Skin epidermis (tissue), 12 donors: ENCODE measurements around the gene TMED1.
A peak's percentile ranks its signal among the peaks of the same experiment; 100 is the strongest.
"Not testable (repeated sequence)": the region's sequence is repeated elsewhere in the genome, so short reads cannot be mapped to it uniquely, and the experiment has no call there.

Experiments
- H3K27ac ChIP-seq, 21 experiments: fragments of 200-600 bp; sonication (generic) in 11 of 21; one replicate each; pipeline ENCODE4 v1.5.0; 2020; ENCODE audit warnings: mild to moderate bottlenecking in 3 of 21, inconsistent platforms in 2 of 21, moderate library complexity in 2 of 21
- H3K4me3 ChIP-seq, 7 experiments: fragments of 200-600 bp; sonication (generic) in 2 of 7; one replicate each; pipeline ENCODE4 v1.5.0; 2020; ENCODE audit warnings: inconsistent platforms in 2 of 7, mild to moderate bottlenecking in 2 of 7, moderate library complexity in 1 of 7

TMED1 gene

DNA sequence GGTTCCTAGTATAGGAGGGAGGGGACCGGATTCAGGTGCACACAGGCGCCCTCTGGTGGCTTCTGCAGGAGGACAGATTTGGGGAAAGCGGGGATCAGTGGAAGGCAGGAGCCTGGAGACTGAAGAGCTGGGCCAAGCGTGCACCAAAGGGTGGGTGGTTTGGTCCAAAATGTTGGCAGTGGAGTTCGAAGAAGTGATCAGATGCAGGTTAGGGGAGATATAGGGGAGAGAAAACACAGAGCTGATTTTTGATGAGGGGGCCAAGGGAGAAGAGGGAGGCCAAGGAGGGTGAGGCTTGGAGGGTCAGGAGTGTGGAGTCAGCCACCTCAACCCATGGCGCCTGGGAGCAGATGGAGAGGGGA lies 28.5 kb upstream of the TMED1 start:
- H3K27ac ChIP-seq: peak overlapping the region in 3 of 21 experiments; percentile 12 to 47 (median 18)
- peak overlapping the region in 1 of 7 experiments; percentile 10 for H3K4me3 ChIP-seq

GRCh38 chr19:10863107-10863717 lies 27.2 kb upstream of the TMED1 start:
- peak overlapping the region in 2 of 21 experiments; percentile 18 to 47 for H3K27ac ChIP-seq
- H3K4me3 ChIP-seq: no peak overlapping the region

DNA sequence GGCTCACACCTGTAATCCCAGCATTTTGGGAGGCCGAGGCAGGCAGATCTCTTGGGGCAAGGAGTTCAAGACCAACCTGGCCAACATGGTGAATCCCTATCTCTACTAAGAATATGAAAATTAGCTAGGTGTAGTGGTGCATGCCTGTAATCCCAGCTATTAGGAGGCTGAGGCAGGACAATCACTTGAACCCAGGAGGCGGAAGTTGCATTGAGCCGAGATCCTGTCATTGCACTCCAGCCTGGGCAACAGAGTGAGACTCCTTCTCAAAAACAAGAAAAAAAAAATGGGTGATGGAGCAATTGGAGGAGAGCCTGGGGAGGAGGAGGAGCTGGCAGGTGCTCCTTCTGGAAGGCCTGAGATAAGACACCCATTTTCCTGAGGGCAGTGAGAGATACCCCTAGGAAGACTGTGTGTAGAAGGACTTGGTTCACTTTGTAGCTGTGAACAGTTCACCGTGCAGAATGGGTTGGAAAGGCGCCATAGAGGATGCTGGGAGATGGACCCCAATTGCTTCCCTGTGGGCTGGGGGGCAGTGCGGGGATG lies 26.6 kb upstream of the TMED1 start:
- Histone ChIP-seq H3K27ac (no peak overlapping the region), H3K4me3 (no peak overlapping the region)

- H3K4me3 ChIP-seq: no peak overlapping the region
- no peak overlapping the region for H3K27ac ChIP-seq
Observed at GRCh38 chr19:10861103-10861651, 25.2 kb upstream of the TMED1 start.

DNA sequence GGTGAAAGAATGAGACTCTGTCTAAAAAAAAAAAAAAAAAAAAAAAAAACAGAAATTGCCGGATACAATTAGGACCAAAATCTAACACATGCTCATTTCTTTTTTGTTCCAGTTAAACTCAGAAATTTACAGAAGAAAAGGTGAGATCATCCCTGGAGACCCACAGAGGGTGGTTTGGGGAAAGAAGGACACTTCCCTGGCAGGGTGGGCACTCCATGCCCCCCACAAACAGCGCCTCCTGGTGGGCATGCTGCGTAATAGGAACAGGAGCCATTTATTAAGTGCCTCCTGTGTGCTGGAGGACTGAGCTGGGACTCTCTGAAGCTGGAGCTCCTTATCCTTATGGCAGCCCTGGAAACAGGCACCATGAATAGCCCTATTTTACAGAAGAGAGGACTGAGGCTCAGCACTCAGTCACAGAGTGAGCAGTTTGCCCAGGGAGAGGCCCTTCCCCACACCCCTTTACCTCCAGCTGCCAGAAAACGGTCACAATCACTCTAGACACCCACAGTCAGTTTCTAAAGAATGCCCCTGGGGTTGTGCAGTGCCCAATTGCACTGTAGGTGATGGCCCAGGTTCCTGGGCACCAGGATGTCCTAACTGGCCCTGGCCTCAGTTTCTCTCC lies 22.3 kb upstream of the TMED1 start:
- H3K27ac ChIP-seq: no peak overlapping the region
- no peak overlapping the region for H3K4me3 ChIP-seq

GRCh38 chr19:10856899-10857298 lies 20.9 kb upstream of the TMED1 start:
- H3K4me3 ChIP-seq, H3K27ac ChIP-seq: not testable (repeated sequence)

- Histone ChIP-seq H3K4me3 (no peak overlapping the region), H3K27ac (no peak overlapping the region)
Observed at GRCh38 chr19:10855879-10856522, 20.0 kb upstream of the TMED1 start.

- no peak overlapping the region for H3K27ac ChIP-seq
- no peak overlapping the region for H3K4me3 ChIP-seq
Observed at GRCh38 chr19:10854350-10855089, 18.5 kb upstream of the TMED1 start.

- H3K27ac ChIP-seq: no peak overlapping the region
- H3K4me3 ChIP-seq: no peak overlapping the region
Observed at GRCh38 chr19:10852941-10853340, 16.9 kb upstream of the TMED1 start.

- Histone ChIP-seq H3K4me3 (no peak overlapping the region), H3K27ac (no peak overlapping the region)
Observed at GRCh38 chr19:10852098-10852800, 16.2 kb upstream of the TMED1 start.

- Histone ChIP-seq H3K4me3 (no peak overlapping the region), H3K27ac (no peak overlapping the region)
Observed at GRCh38 chr19:10850631-10851030, 14.6 kb upstream of the TMED1 start.

- Histone ChIP-seq H3K4me3 (no peak within 1 kb of the TSS), H3K27ac (peak within 1 kb of the TSS in 5 of 21 experiments; percentile 10 to 72 (median 15))
Observed at GRCh38 chr19:10848230-10848856, 12.3 kb upstream of the TMED1 start, which contains the start of gene C19orf38. Gene C19orf38 (plus strand): TSS chr19:10848415. CDS start chr19:10848509, 94 bp downstream.

GRCh38 chr19:10846500-10847202 lies 10.6 kb upstream of the TMED1 start:
- no peak overlapping the region for H3K27ac ChIP-seq
- no peak overlapping the region for H3K4me3 ChIP-seq

GRCh38 chr19:10842788-10843187 lies 6.8 kb upstream of the TMED1 start:
- H3K27ac ChIP-seq: no peak overlapping the region
- no peak overlapping the region for H3K4me3 ChIP-seq

- no peak overlapping the region for H3K27ac ChIP-seq
- H3K4me3 ChIP-seq: no peak overlapping the region
Observed at GRCh38 chr19:10839114-10840050, 3.4 kb upstream of the TMED1 start.

DNA sequence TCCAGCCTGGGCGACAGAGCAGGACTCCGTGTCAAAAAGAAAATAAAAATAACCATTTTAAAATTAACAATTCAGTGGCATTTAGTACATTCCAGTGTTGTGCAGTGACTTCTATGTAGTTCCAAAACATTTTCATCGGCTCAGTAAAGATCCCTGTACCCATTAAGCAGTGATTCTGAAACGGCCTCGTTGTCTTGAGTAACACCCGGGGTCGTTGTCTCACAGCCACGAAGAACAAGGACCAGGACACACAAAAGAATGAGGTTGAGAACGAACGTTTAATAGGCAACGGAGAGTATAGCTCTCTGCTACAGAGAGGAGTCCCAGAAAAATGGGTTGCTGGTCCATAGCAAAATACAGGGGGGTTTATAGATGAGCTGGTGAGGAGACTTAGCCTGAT lies 2.4 kb upstream of the TMED1 start:
- H3K27ac ChIP-seq: no peak overlapping the region
- H3K4me3 ChIP-seq: no peak overlapping the region

- H3K4me3 ChIP-seq, H3K27ac ChIP-seq: not testable (repeated sequence)
Observed at GRCh38 chr19:10837649-10838048, 1.6 kb upstream of the TMED1 start.
